Tibial nerve (tissue), 4 donors: Measurements from ENCODE around the gene EPHA6.

Experiments used
- CTCF ChIP-seq, 5 experiments: fragments of 200-600 bp in 3 of 5; fragments of 450-650 bp in 2 of 5; sonication (generic) in 3 of 5; IDR thresholded peaks; one replicate each; pipeline ENCODE4 v1.5.1; 2016 to 2019; ENCODE audit warnings: antibody characterized with exemption in 5 of 5, mild to moderate bottlenecking in 3 of 5, moderate library complexity in 2 of 5
- EP300 ChIP-seq, 2 donors: sonication (generic); formaldehyde crosslinking; IDR thresholded peaks; one replicate each; pipeline ENCODE4 v1.6.1; 2017; ENCODE audit warnings: antibody characterized with exemption in 2 of 2, mild to moderate bottlenecking in 1 of 2
- POLR2A ChIP-seq, 2 donors: fragments of 450-650 bp; IDR thresholded peaks; one replicate each; pipeline ENCODE4 v1.6.1; 2017; ENCODE audit warnings: antibody characterized with exemption in 2 of 2, mild to moderate bottlenecking in 2 of 2, moderate library complexity in 2 of 2

- TF ChIP-seq CTCF (IDR thresholded peaks at IDR 0.05) (no peak), EP300 (IDR thresholded peaks at IDR 0.05) (no peak), POLR2A (IDR thresholded peaks at IDR 0.05) (no peak)
Observed at GRCh38 chr3:97552186-97552585, 737.8 kb downstream of the EPHA6 start.
